Kidney tubule cell (primary cell): Measurements from ENCODE around the gene FKBP1B.
"Not testable (repeated sequence)": the region's sequence is repeated elsewhere in the genome, so short reads cannot be mapped to it uniquely, and the experiment has no call there.

Source experiments
- DNase-seq: peaks from one replicate; pipeline ENCODE4 v3.0.0-alpha.2; 2018; ENCODE audit warnings: low spot score

The FKBP1B gene

DNA sequence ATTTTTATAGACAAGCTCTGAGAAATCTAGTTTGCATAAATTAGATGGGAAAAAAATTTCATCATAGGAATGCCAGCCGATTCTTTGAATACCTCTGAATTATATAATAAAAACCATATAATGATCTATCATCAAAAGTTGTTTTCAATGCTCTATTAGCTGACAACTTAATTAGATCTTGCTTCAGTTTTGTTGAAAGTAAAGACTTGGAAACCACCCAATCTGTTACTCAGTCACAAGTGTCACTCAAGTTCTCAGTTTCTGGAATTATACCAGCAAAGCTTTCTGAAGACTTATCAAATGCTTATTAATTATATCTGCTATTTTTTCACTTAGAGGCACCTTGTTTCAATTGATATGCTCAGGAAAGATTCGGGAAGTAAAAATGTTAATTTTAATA is 52.5 kb downstream of the FKBP1B start:
- no peak for DNase-seq

DNA sequence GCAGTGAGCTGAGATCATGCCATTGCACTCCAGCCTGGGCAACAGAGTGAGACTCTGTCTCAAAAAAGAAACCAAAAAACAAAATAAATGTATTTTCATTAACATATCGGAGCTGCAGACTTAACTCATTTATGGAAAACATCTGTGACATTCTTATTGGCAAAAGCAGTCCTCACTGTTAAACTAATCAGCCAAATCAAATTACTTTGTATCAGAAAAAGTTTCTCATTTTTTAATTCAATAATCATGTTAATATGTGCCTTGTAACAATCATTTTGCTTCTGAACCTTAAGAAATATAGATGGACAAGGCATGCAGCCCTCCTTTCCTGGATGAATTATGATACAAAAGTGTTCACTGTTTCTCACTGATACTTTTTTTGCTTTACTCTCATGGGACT is 53.1 kb downstream of the FKBP1B start:
- no peak for DNase-seq

DNA sequence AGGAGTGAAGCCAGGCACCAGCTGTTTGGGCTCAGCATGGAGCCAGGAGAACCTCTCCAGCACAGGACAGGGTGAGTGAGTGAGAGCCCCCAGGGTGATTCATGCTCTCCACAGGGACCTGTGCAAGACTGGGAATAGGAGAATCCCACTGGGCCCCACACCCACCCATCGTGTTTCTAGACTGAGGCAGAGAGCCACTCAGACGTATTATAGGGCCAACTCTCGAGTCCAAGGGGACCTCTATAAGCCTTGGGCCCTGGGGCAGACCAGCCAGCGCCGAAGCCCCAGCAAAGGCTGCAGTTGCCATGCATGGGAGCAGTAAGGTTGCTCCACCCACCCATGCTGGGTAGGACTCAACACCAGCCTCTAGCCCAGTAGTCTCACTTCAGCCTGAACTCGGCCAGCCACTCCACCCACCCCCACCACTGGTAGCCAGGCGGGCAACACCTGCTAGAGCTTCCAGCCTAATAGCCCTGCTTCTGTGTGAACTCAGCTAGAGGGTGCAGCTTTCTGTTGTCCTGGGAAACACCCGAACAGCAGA is 54.6 kb downstream of the FKBP1B start:
- no peak for DNase-seq

DNA sequence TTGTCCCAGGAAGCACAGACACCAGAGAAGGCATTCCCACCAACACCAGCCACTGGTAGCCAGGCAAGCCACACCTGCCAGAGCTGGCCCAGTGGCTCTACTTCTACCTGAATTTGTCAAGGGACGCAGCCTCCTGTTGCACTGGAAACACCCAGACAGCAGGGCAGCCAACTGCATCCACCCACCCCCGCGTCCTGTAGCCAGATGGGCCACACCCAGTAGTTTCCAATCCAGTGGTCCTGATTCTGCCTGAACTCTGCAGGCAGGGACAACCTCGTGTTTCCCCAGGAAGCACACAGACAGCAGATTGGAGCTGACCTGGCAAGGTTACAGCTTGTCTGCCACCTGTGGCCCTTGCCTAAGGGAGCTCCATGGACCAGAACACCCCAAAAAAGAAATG is 55.4 kb downstream of the FKBP1B start:
- DNase-seq = peak; percentile 35

DNA sequence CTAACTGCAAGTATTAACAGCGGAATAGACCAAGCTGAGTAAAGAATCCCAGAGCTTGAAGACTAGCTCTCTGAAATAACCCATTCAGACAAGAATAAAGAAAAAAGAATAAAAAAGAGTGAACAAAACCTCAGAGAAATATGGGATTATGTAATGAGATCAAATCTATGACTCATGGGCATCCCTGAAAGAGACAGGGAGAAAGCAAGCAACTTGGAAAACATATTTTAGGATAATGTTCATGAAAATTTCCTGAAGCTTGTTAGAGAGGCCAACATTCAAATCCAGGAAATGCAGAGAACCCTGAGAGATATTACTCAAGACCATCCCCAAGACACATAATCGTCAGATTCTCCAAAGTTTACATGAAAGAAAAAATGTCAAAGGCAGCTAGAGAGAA is 56.3 kb downstream of the FKBP1B start:
- DNase-seq = no peak

DNA sequence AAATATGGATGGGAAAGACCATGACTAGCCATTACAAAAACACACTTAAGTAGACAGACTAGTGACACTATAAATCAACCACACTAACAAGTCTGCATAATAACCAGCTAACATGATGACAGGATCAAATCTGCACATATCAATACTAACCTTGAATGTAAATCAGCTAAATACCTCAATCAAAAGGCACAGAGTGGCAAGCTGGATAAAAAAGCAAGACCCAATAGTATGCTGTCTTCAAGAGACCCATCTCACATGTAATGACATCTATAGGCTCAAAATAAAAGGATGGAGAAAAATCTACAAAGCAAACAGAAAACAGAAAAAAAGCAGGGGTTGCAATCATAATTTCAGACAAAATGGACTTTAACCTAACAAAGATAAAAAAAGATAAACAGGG is 57.2 kb downstream of the FKBP1B start:
- no peak for DNase-seq

DNA sequence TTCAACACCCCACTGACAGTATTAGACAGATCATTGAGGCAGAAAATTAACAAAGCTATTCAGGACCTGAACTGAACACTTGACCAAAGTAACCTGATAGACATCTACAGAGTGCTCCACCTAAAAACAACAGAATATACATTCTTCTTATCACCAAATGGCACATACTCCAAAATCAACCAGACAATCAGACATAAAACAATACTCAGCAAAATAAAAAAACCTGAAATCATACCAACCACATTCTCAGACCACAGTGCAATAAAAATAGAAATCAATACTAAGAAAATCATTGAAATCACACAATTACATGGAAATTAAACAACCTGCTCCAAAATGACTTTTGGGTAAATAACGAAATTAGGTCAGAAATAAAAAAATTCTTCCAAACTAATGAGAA is 57.8 kb downstream of the FKBP1B start:
- DNase-seq = no peak

DNA sequence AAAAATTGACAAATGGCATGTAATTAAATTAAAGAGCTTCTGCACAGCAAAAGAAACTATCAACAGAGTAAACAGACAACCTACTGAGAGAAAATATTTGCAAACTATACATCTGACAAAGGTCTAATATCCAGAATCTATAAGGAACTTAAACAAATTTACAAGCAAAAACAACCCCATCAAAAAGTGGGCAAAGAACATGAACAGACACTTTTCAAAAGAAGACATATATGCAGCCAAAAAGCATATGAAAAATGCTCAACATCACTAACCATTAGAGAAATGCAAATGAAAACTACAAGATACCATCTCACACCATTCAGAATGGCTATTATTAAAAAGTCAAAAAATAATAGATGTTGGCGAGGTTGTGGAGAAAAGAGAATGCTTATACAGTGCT is 59.9 kb downstream of the FKBP1B start:
- not testable (repeated sequence) for DNase-seq

DNA sequence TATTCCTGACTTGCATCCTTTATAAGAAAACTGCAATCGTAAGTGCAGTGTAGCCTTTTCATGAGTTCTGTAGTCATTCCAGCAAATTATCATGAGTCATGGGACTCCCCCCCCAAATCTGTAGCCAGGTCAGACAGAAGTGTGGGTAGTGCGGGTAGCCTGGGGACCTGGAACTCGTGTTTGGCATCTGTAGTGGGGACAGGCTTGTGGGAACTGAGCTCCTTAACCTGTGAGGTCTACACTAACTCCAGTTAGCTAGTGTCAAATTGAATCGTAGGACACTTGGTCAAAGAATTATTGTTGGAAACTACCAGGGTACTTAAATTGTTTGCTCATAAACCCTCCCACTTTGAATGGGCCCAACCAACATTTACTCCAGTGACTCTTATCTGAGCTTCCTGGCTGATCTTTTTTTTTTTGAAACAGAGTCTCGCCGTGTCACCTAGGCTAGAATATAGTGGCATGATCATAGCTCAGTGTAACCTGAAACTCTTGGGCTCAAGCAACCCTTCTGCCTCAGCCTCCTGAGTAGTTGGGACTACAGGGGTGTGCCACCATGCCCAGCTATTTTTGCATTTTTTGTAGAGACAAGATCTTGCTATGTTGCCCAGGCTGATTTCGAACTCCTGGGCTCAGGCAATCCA is 61.2 kb downstream of the FKBP1B start:
- no peak for DNase-seq

DNA sequence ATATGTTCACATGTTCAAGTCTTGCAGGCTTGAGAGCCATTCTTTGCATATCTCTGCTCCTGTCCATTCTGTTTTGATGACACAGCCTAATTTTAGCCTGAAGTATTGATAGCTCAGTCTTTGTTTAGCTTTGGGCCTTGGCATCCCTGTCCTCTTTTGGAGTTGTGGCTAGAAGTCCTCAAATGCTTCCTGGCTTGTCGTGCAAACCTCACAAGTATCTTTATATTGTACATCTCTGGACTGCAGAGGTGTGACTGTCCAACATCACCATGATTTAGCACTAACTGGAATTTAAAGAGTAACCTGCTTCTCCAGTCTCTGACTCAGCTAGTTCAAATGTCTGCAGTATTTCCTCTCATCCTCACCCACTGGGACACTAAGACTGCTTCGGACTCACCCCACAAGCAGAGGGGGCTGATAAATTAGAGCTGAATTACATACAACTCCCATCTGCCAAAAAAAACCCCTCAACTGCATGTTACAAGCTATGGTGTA is 61.9 kb downstream of the FKBP1B start:
- peak; percentile 78 for DNase-seq
